ENCODE data around the gene SLC43A3.

- no peak for TF ChIP-seq POLR2A (IDR thresholded peaks at IDR 0.05)
- TF ChIP-seq, protein P1, sequence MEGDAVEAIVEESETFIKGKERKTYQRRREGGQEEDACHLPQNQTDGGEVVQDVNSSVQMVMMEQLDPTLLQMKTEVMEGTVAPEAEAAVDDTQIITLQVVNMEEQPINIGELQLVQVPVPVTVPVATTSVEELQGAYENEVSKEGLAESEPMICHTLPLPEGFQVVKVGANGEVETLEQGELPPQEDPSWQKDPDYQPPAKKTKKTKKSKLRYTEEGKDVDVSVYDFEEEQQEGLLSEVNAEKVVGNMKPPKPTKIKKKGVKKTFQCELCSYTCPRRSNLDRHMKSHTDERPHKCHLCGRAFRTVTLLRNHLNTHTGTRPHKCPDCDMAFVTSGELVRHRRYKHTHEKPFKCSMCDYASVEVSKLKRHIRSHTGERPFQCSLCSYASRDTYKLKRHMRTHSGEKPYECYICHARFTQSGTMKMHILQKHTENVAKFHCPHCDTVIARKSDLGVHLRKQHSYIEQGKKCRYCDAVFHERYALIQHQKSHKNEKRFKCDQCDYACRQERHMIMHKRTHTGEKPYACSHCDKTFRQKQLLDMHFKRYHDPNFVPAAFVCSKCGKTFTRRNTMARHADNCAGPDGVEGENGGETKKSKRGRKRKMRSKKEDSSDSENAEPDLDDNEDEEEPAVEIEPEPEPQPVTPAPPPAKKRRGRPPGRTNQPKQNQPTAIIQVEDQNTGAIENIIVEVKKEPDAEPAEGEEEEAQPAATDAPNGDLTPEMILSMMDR (IDR thresholded peaks at IDR 0.05): no peak
These were observed 67.5 kb downstream of the SLC43A3 start for GRCh38 chr11:57359396-57359795.

Measured in vagina (tissue), 2 donors.